Skeletal muscle tissue (tissue), 4 donors: ENCODE data around the gene HCN4. TPM values are rescaled to one million over a fixed set of nuclear protein-coding genes. Genes with fewer than 3 reads are reported as not detected.

Source experiments
- H3K27ac ChIP-seq: one replicate; pipeline ENCODE4 v1.7.0; 2013; ENCODE audit warnings: mild to moderate bottlenecking, low read depth, low read length, inconsistent platforms
- H3K27me3 ChIP-seq, 3 donors: one replicate each; pipeline ENCODE4 v1.7.0; 2013; ENCODE audit warnings: low read length in 3 of 3; ENCODE audit not compliant: control insufficient read depth in 3 of 3, insufficient read depth in 3 of 3
- H3K36me3 ChIP-seq, 3 donors: one replicate each; pipeline ENCODE4 v1.7.0; 2013; ENCODE audit warnings: low read length in 3 of 3; ENCODE audit not compliant: control insufficient read depth in 3 of 3, insufficient read depth in 3 of 3
- H3K4me1 ChIP-seq, 3 donors: one replicate each; pipeline ENCODE4 v1.7.0; 2013; ENCODE audit warnings: low read length in 3 of 3, mild to moderate bottlenecking in 3 of 3; ENCODE audit not compliant: control insufficient read depth in 3 of 3, insufficient read depth in 3 of 3
- H3K4me3 ChIP-seq, 3 donors: one replicate each; pipeline ENCODE4 v1.7.0; 2013; ENCODE audit warnings: low read length in 3 of 3
- H3K9ac ChIP-seq, 3 donors: one replicate each; pipeline ENCODE4 v1.7.0; 2013; ENCODE audit warnings: low read length in 3 of 3, mild to moderate bottlenecking in 3 of 3, moderate library complexity in 2 of 3, low read depth in 1 of 3
- H3K9me3 ChIP-seq, 3 donors: one replicate each; pipeline ENCODE4 v1.7.0; 2013; ENCODE audit warnings: low read length in 3 of 3; ENCODE audit not compliant: control insufficient read depth in 3 of 3
- total RNA-seq: library from RNA; depleted of rRNA; stranded (reverse); fragments of >200 nt; gene quantifications from one replicate; pipeline ENCODE4 v1.2.3, GENCODE V29; 2014
- donor health status: Osteomylitis.

Gene HCN4
- total RNA-seq, 1 donor from 2014 or later: under 0.01 TPM

- H3K27me3 ChIP-seq: peaks cover 32 to 40% (median 33%) of the 10 kb centered on the region in 3 donors
- peaks cover 0 to 3% (median 0%) of the 10 kb centered on the region in 3 donors for H3K4me1 ChIP-seq
- H3K27ac ChIP-seq: no peak overlapping the region
- no peak overlapping the region for H3K9ac ChIP-seq
- no peak overlapping the region for H3K4me3 ChIP-seq
- H3K9me3 ChIP-seq: no peaks in the 10 kb centered on the region
- no peaks in the 10 kb centered on the region for H3K36me3 ChIP-seq
Measured at GRCh38 chr15:73322665-73323373, 45.9 kb downstream of the HCN4 start.

GRCh38 chr15:73321496-73322450 is 47.0 kb downstream of the HCN4 start:
- peaks cover 0 to 3% (median 0%) of the 10 kb centered on the region in 3 donors for H3K4me1 ChIP-seq
- no peak overlapping the region for H3K4me3 ChIP-seq
- H3K36me3 ChIP-seq: no peaks in the 10 kb centered on the region
- no peak overlapping the region for H3K27ac ChIP-seq
- H3K27me3 ChIP-seq: peaks cover 32 to 40% (median 33%) of the 10 kb centered on the region in 3 donors
- no peaks in the 10 kb centered on the region for H3K9me3 ChIP-seq
- no peak overlapping the region for H3K9ac ChIP-seq

GRCh38 chr15:73320619-73321180 is 48.1 kb downstream of the HCN4 start:
- H3K27ac ChIP-seq: no peak overlapping the region
- H3K4me1 ChIP-seq: no peaks in the 10 kb centered on the region
- no peaks in the 10 kb centered on the region for H3K9me3 ChIP-seq
- H3K36me3 ChIP-seq: no peaks in the 10 kb centered on the region
- H3K9ac ChIP-seq: no peak overlapping the region
- H3K27me3 ChIP-seq: peaks cover 25 to 35% (median 26%) of the 10 kb centered on the region in 3 donors
- H3K4me3 ChIP-seq: no peak overlapping the region

GRCh38 chr15:73319460-73320245 is 49.1 kb downstream of the HCN4 start:
- Histone ChIP-seq H3K4me3 (no peak overlapping the region), H3K9ac (no peak overlapping the region), H3K9me3 (no peaks in the 10 kb centered on the region), H3K4me1 (no peaks in the 10 kb centered on the region), H3K27ac (no peak overlapping the region), H3K36me3 (no peaks in the 10 kb centered on the region), H3K27me3 (peaks cover 17 to 27% (median 18%) of the 10 kb centered on the region in 3 donors)

- Histone ChIP-seq H3K9ac (no peak overlapping the region), H3K27ac (no peak overlapping the region), H3K36me3 (no peaks in the 10 kb centered on the region), H3K27me3 (peaks cover 12 to 23% (median 14%) of the 10 kb centered on the region in 3 donors), H3K4me3 (no peak overlapping the region), H3K9me3 (no peaks in the 10 kb centered on the region), H3K4me1 (no peaks in the 10 kb centered on the region)
Measured at GRCh38 chr15:73318463-73319351, 50.1 kb downstream of the HCN4 start.

GRCh38 chr15:73317651-73318462 is 50.9 kb downstream of the HCN4 start:
- Histone ChIP-seq H3K36me3 (no peaks in the 10 kb centered on the region), H3K4me3 (no peak overlapping the region), H3K4me1 (no peaks in the 10 kb centered on the region), H3K27ac (no peak overlapping the region), H3K9me3 (no peaks in the 10 kb centered on the region), H3K27me3 (peaks cover 12 to 23% (median 14%) of the 10 kb centered on the region in 3 donors), H3K9ac (no peak overlapping the region)

- Histone ChIP-seq H3K4me3 (no peak overlapping the region), H3K9ac (no peak overlapping the region), H3K9me3 (no peaks in the 10 kb centered on the region), H3K27me3 (peaks cover 0 to 5% (median 0%) of the 10 kb centered on the region in 3 donors), H3K4me1 (no peaks in the 10 kb centered on the region), H3K36me3 (no peaks in the 10 kb centered on the region), H3K27ac (no peak overlapping the region)
Measured at GRCh38 chr15:73313861-73314260, 54.9 kb downstream of the HCN4 start.

GRCh38 chr15:73308305-73308704 is 60.5 kb downstream of the HCN4 start:
- Histone ChIP-seq H3K27me3 (no peaks in the 10 kb centered on the region), H3K9ac (no peak overlapping the region), H3K4me1 (no peaks in the 10 kb centered on the region), H3K27ac (no peak overlapping the region), H3K36me3 (peaks cover 11 to 19% (median 15%) of the 10 kb centered on the region in 3 donors), H3K4me3 (no peak overlapping the region), H3K9me3 (no peaks in the 10 kb centered on the region)
